GM10847 (cell line): Measurements from ENCODE around the gene SLC16A4.

Experiments
- POLR2A ChIP-seq: IDR thresholded peaks from 2 replicates; pipeline ENCODE4 v1.6.1; 2011; ENCODE audit not compliant: insufficient read length; ENCODE audit errors: extremely low read depth

SLC16A4 gene

DNA sequence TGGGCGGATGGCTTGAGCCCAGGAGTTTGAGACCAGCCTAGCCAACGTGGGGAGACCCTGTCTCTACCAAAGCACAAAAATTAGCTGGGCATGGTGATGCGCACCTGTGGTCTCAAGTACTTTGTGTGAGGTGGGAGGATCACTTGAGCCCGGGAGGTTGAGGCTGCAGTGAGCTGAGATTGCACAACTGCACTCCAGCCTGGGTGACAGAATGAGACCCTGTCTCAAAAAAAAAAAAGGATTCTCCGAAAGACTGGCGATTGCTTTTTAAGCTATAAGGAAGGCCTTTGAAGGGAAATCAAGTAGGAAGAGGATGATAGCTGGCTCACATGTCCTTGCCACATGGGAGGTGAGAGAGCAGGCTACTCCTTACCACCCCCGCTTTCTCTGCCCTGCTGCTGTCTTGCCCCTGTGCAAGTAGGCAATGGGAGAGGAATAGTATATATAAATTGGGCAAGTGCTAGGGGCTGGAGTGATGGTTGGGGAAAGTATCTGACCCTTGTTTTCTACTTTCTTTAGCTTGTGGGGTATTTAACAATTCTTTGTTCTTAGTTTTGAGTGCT, 20.4 kb upstream of the SLC16A4 start:
- no peak for TF ChIP-seq POLR2A

DNA sequence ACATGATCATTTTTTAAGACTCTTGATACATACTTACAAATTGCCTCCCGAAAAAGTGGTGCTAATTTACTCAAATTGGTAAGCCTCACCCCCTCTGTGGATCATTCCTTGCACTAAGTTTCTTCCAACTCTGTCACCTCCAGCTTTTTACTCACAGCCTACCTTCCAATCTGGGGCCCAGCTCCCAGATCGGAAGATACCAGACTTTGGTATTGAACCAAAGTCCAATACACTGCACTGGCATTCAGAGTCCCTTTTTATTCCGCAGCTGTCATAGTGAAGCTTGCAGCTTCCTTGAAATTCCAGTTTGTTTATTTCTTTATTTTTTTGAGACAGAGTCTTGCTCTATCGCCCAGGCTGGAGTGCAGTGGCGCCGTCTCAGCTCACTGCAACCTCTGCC, 18.5 kb upstream of the SLC16A4 start:
- no peak for TF ChIP-seq POLR2A

DNA sequence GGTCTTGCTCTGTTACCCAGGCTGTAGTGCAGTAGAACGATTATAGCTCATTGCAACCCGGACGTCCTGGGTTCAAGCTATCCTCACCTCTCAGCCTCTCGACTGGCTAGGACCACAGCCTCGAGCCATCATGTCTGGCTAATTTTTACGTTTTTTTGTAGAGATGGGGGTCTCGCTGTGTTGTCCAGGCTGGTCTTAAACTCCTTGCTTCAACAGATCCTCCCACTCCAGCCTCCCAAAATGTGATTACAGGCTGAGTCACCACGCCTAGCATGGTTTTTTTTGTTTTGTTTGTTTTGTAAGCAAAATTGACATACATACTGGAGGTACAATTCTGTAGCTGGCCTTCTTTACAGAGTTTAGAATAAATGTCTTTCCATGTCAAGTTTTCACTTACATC, 17.7 kb upstream of the SLC16A4 start:
- TF ChIP-seq POLR2A = no peak

DNA sequence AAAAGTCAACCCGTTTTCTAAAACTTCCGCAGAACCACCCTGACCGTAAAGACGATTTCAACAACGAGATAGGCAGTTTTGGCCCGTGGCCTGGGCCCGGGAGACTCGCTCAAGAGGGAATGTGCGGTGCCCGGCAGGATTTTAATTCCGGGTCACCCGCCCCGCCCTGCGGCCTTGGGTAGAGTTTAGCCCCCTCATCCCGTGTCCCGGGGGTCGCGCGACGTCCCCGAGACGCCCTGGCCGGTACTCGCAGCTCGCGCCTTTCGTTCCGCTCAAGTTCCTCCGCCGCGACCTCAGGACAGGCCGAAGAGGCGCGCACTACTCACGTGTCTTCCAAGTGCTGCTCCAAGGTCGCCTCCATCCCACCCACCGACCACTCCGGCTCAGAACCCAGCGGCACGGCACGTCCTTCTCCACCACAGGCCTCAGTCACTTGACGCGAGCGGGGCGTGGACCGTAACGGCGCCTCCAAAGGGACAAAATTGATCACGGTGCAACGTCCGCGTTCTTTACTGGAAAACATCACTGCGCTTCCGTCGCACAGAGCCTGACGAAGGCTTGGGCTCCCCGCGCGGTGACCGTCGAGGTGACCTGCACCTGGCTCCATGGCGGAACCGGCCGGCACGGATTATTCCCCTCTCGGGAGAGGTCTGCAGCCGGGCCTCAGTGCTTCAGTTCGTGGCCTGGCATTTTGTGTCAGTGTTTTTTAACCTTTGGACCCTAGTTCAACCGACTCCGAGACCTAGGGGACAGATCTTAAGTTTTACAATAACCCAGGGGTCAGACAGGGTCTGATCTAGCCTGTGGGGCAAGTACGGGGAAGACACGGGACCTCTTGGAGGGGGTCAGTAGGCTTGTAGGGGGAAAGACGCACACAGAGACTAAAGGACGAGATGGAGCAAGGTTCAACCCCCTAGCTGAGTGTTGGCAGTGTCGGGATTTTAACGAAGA, 16.7 kb upstream of the SLC16A4 start, which contains the start of gene LAMTOR5:
Gene LAMTOR5 (minus strand): TSS at position 435 of the 951 bp plus-strand sequence. CDS start 74 bp downstream, at position 361.
- peak; percentile 92 for TF ChIP-seq POLR2A

DNA sequence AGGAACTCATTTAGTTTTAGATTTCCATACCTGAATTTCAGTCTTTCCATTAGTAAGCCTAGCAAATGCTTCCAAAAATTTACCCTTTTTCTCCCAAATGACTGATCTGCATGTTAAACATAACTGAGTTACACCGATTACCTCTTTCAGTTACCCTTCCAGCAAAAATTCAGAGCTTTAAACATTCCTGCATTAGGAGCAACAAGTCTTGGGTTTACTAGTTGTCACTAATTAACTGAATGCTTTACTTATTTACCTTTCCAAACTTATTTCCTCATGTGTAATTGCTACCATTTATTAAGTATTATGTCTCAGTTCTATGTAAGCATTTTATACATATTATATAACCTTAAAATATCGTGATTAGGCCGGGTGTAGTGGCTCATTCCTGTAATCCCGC, 13.6 kb upstream of the SLC16A4 start:
- TF ChIP-seq POLR2A = no peak

DNA sequence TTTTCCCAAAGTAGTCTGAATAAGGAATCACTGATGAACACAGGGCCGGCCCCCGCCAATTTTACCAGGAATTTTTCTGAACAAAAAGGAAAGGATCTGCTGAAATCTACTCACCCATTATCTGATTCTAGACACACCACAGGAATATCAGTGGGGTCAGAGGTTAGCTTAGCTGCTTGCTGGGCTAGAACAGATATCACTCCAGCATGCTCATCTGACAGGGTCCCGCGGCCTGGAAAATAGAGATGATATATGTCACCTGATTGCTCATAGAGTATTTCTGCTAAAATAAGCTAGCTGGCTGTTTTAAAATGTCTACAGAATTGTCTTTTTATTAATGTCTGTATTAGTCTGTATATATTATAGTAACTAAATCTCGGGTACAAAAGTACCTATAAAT, 13.0 kb upstream of the SLC16A4 start:
- no peak for TF ChIP-seq POLR2A

DNA sequence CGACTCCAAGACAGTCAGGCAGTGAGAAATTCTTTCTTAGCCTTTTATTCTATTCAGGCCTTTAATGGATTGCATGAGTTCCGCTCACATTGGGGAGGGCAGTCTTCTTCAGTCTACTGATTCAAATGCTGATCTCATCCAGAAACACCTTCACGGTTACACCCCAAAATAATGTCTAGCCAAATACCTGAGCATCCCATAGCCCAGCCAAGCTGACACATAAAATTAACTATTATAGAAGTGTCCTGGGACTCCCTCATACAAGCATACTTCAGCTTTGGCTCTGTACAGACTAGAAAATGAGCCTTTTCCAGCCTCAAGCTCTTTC, 3.6 kb upstream of the SLC16A4 start:
- TF ChIP-seq POLR2A = no peak

DNA sequence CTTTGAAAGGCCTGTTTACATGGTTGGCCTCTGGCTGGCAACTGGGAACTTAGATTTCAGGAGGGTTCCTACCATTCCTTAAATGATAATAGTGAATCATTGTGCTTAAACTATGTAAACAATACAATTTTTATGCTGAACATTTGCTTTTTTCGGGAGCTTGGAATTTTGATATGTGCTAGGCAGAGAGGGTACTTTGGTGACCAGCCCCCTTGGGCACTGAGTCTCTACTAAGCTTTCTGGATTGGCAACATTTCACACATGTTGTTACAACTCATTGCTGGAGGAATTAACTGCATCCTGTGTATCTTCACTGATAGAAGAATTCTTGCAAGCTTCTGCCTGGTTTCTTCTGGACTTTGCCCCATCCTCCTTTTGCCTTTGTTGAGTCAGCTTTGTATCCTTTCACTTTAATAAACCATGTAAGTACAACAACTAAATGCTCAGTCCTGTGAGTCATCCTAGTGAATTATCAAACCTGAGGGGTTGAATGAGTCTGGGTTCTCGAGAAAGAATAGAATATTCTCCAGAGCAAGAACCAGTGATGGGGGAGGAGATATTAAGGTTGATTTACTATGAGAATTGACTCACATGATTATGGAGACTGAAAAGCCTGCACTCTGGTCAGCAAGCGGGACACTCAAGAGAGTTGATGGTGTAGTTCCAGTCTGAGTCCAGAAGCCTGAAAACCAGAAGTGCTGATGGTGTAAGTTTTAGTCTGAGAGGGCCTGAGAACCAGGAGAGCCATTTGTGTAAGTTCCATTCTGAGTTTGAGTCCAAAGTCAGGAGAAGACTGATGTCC, 3.1 kb upstream of the SLC16A4 start:
- TF ChIP-seq POLR2A = no peak

DNA sequence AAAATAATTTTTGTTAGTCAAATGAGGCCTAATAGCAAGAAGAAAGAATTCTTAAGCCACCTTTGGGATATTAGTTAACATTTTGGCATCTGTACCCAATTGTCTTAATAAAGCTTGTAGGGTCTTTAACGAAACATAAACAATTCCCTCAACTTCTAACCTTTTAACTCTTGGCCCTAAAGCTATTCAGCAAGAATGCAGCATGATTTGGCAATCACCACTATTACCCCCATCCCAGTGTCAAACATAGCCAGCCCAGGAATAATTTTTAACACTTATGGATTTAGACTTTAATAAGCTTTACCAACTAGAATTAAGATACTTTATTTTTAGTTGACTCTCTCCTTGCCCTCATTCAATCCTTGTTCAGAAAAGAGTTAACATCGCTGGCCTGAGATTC, 2.5 kb upstream of the SLC16A4 start:
- no peak for TF ChIP-seq POLR2A

DNA sequence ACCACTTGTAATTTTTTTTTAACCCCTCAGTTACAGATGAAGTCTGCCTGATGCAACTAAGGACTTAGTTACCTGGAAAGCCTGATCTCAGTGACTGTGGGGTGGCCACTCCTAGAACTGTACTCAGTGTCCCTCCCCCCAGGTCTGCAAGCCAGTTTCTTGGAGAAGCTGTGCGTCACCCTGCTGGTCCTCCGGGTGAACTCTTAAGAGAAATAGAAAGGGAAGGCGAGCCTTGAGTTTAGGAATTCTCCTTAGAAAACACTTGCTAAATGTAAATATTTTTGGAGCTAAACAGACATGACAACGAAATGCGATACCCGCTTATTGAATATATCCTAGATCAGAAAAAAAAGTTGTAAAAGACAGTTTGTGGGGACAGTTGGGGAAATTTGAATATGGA, 730 bp downstream of the SLC16A4 start:
- TF ChIP-seq POLR2A = no peak

DNA sequence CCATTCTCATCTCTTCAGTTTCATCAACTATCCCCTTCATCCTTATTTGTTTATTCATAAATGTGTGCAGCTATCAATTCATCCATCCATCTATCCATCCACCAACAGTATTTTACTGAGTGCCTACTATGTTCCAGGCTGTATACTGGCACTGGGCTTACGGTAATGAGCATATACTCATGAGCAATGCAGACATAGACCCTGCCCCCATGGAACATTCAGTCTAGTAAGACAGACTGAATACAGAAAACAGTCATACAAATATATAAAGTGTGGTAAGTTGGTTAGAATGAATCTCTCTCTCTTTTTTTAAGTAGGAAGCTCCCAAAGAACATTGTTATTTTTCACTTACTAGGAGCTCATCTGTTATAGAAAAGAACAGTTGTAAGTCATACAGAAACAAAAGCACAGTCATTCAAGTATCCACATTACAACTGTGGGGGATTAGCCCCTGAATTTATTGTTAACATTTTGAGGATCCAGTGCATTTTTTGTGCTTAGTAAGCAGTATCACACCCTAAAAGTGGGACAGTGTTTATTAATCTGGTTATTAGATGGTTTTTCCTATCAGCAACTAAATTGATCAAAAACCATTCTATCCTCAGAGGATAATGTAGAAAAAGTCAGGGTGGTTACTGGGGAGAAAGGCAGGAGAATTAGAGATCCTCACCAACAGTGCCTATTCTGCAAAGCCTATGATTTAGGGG, 3.6 kb downstream of the SLC16A4 start:
- TF ChIP-seq POLR2A = no peak

DNA sequence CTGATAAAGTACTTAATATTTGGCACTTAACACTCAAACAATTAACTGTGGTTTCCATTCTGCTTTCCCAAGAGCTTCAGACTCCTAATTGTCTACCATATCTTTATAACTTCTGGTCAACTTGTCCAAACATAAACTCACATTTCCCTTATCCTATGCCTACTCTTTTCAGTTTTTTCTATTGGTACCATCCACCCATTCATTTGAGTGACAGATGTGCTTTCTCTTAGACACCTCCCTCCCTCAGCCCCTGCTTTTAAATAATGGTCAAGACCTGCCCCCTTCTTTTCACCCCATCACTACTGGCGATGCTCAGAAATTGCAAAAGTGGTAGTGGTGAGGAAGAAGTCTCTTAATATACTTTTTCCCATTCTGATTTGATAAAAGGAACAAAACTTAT, 5.5 kb downstream of the SLC16A4 start:
- TF ChIP-seq POLR2A = no peak

DNA sequence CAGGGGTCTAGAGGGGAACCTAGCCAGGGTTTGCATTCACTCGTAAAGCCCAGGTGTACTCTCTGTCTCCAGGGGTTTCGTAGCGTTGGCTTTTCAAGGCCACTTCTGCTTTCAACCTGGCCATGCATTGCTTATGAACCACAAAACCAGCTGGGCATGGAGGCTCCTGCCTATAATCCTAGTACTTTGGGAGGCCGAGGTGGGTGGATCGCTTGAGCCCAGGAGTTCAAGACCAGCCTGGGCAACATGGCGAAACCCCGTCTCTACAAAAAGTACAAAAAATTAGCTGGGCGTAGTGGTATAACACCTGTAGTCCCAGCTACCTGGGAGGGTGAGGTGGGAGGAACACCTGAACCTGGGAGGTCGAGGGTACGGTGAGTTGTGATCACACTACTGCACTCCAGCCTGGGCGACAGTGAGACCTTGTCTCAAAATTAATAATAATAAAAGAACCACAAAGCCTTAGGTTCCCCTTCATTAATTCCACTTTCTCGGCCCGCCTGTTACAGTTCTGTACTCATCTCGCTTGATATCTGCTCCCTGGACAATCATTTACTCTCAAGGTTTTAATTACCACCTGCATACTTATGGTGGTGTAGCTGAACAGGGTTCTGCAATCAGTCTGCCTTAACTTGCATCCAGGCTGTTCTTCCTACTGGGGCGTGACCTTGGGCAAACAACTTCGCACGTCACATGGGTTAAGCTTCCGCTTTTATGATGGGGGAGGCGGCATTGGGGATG, 6.1 kb downstream of the SLC16A4 start:
- TF ChIP-seq POLR2A = no peak

DNA sequence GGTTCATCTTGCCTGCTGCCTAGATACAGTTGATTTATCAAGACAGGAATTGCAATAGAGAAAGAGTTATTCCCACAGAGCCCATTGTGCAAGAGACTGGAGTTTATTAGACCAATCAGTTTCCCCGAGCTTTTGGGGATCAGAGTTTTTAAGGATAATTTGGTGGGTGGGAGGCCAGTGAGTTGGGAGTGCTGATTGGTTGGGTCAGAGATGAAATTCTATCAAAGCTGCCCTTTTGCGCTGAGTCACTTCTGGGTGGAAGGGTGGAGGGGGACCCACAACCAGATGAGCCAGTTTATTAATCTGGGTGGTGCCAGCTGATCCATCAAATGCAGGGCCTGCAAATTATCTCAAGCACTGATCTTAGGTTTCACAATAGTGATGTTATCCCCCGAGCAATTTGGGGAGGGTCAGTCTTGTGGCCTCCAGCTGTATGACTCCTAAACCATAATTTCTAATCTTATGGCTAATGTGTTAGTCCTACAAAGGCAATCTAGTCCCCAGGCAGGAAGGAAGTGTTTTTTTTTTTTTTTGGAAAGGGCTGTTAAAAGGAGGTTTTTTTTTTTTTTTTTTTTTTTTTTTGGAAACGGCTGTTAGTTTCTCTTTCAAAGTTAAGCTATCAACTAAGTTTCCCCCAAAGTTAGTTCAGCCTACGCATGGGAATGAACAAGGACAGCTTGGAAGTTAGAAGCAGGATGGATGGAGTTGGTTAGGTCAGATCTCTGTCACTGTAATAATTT, 7.4 kb downstream of the SLC16A4 start:
- no peak for TF ChIP-seq POLR2A
